GM12892 (cell line): ENCODE data around the gene NECTIN1.

Experiments used
- POLR2A ChIP-seq: IDR thresholded peaks from 2 replicates; pipeline ENCODE4 v1.6.1; 2011; ENCODE audit warnings: low read depth, low read length, control low read depth
- POLR2AphosphoS5 ChIP-seq: IDR thresholded peaks from 2 replicates; pipeline ENCODE4 v1.6.1; 2011; ENCODE audit warnings: low read depth, low read length, control low read depth

- TF ChIP-seq POLR2AphosphoS5 (no peak), POLR2A (no peak)
These were observed 64.9 kb downstream of the NECTIN1 start for GRCh38 chr11:119664063-119664572.
